Neural cell (in vitro differentiated cells): ENCODE data around the gene NPM3. TPM values are rescaled to one million over a fixed set of nuclear protein-coding genes. Genes with fewer than 3 reads are reported as not detected.
A peak's percentile ranks its signal among the peaks of the same experiment; 100 is the strongest.

Source experiments
- H2AFZ ChIP-seq: fragments of 200-600, 300-800 bp; sonication (generic), shearing (Covaris generic); 2 replicates; pipeline ENCODE4 v1.6.0; 2014; ENCODE audit warnings: low read depth, mild to moderate bottlenecking, antibody characterized with exemption, low read length, moderate library complexity
- H3F3A ChIP-seq: fragments of 200-600 bp; shearing (Covaris generic); 2 replicates; pipeline ENCODE4 v1.6.1; 2016; ENCODE audit warnings: mild to moderate bottlenecking, moderate library complexity, mixed read lengths, antibody characterized with exemption, low read length; ENCODE audit not compliant: insufficient read depth, poor library complexity, severe bottlenecking
- H3K27ac ChIP-seq: fragments of 200-600, 300-800 bp; sonication (generic), shearing (Covaris generic); 2 replicates; pipeline ENCODE4 v1.5.1; 2014; ENCODE audit warnings: mild to moderate bottlenecking, low read length, moderate library complexity
- H3K27me3 ChIP-seq: fragments of 300-800, 200-600 bp; sonication (generic), shearing (Covaris generic); 2 replicates; pipeline ENCODE4 v1.6.0; 2014; ENCODE audit warnings: mild to moderate bottlenecking, low read depth, low read length, moderate library complexity; ENCODE audit not compliant: insufficient read depth
- H3K36me3 ChIP-seq: fragments of 300-800, 200-600 bp; sonication (generic), shearing (Covaris generic); 2 replicates; pipeline ENCODE4 v1.5.1; 2014; ENCODE audit warnings: mild to moderate bottlenecking, antibody characterized with exemption, low read length, moderate library complexity; ENCODE audit not compliant: insufficient read depth
- H3K4me2 ChIP-seq: fragments of 300-800, 200-600 bp; sonication (generic), shearing (Covaris generic); 2 replicates; pipeline ENCODE4 v1.6.0; 2014; ENCODE audit warnings: mild to moderate bottlenecking, low read length
- H3K4me3 ChIP-seq: fragments of 300-800, 200-600 bp; sonication (generic), shearing (Covaris generic); 2 replicates; pipeline ENCODE4 v1.5.1; 2014; ENCODE audit warnings: mild to moderate bottlenecking, low read length, moderate library complexity
- H3K79me2 ChIP-seq: fragments of 200-600 bp; shearing (Covaris generic); replicated peaks from 2 replicates; pipeline ENCODE4 v1.6.0; 2014; ENCODE audit warnings: mild to moderate bottlenecking, low read length, moderate library complexity; ENCODE audit not compliant: insufficient read depth
- H3K9ac ChIP-seq: fragments of 300-800, 200-600 bp; sonication (generic), shearing (Covaris generic); 2 replicates; pipeline ENCODE4 v1.6.1; 2016; ENCODE audit warnings: mild to moderate bottlenecking, low read length, mixed read lengths
- H3K9me2 ChIP-seq: fragments of 200-600 bp; shearing (Covaris generic); 2 replicates; pipeline ENCODE4 v1.6.1; 2016; ENCODE audit warnings: mild to moderate bottlenecking, low read length, mixed read lengths; ENCODE audit not compliant: insufficient read depth
- H3K9me3 ChIP-seq: fragments of 200-600, 300-800 bp; sonication (generic), shearing (Covaris generic); 2 replicates; pipeline ENCODE4 v1.6.1; 2016; ENCODE audit warnings: mild to moderate bottlenecking, mixed run types, low read length, moderate library complexity, mixed read lengths
- H4K20me1 ChIP-seq: fragments of 200-600 bp; shearing (Covaris generic); 2 replicates; pipeline ENCODE4 v1.6.1; 2016; ENCODE audit warnings: mild to moderate bottlenecking, mixed run types; ENCODE audit not compliant: insufficient read depth
- EP300 ChIP-seq: fragments of 450-650 bp; conservative IDR thresholded peaks from 2 replicates; pipeline ENCODE4 v1.6.1; 2014; ENCODE audit warnings: antibody characterized with exemption, mild to moderate bottlenecking, moderate library complexity; ENCODE audit not compliant: poor library complexity, severe bottlenecking
- EZH2 ChIP-seq: fragments of 200-600, 300-800 bp; shearing (Covaris generic), sonication (generic); IDR thresholded peaks from 2 replicates; pipeline ENCODE4 v1.6.1; 2014; ENCODE audit warnings: antibody characterized with exemption, low read length, borderline replicate concordance, mild to moderate bottlenecking; ENCODE audit not compliant: insufficient read depth, poor library complexity, severe bottlenecking
- MXI1 ChIP-seq: fragments of 450-650 bp; conservative IDR thresholded peaks from 2 replicates; pipeline ENCODE4 v1.6.1; 2014; ENCODE audit warnings: antibody characterized with exemption, mild to moderate bottlenecking; ENCODE audit not compliant: poor library complexity, severe bottlenecking
- POLR2AphosphoS5 ChIP-seq: IDR thresholded peaks from 2 replicates; pipeline ENCODE4 v1.6.1; 2012
- RAD21 ChIP-seq: fragments of 450-650 bp; conservative IDR thresholded peaks from 2 replicates; pipeline ENCODE4 v1.6.1; 2014; ENCODE audit warnings: antibody characterized with exemption, mild to moderate bottlenecking, moderate library complexity
- SMC3 ChIP-seq: fragments of 450-650 bp; conservative IDR thresholded peaks from 2 replicates; pipeline ENCODE4 v1.6.1; 2014; ENCODE audit warnings: antibody characterized with exemption, mild to moderate bottlenecking, moderate library complexity; ENCODE audit not compliant: poor library complexity
- TAF1 ChIP-seq: IDR thresholded peaks from 2 replicates; pipeline ENCODE4 v1.6.1; 2012; ENCODE audit warnings: low read depth
- polyA plus RNA-seq: library from polyadenylated mRNA; depleted of rRNA; stranded (reverse); fragments of >200 nt; gene quantifications from 2 replicates; pipeline ENCODE4 v1.2.3, GENCODE V29; 2014
- TF ChIP-seq, protein P1 (sequence below): fragments of 450-650 bp; IDR thresholded peaks from 2 replicates; pipeline ENCODE4 v1.5.1; 2014; ENCODE audit warnings: antibody characterized with exemption, mild to moderate bottlenecking, moderate library complexity; ENCODE audit not compliant: poor library complexity, severe bottlenecking
- TF ChIP-seq, protein P2 (sequence below): IDR thresholded peaks from 2 replicates; pipeline ENCODE4 v1.6.1; 2012; ENCODE audit warnings: borderline replicate concordance

Gene NPM3
- polyA plus RNA-seq, 1 donor from 2014 or later, result 53.0 TPM

DNA sequence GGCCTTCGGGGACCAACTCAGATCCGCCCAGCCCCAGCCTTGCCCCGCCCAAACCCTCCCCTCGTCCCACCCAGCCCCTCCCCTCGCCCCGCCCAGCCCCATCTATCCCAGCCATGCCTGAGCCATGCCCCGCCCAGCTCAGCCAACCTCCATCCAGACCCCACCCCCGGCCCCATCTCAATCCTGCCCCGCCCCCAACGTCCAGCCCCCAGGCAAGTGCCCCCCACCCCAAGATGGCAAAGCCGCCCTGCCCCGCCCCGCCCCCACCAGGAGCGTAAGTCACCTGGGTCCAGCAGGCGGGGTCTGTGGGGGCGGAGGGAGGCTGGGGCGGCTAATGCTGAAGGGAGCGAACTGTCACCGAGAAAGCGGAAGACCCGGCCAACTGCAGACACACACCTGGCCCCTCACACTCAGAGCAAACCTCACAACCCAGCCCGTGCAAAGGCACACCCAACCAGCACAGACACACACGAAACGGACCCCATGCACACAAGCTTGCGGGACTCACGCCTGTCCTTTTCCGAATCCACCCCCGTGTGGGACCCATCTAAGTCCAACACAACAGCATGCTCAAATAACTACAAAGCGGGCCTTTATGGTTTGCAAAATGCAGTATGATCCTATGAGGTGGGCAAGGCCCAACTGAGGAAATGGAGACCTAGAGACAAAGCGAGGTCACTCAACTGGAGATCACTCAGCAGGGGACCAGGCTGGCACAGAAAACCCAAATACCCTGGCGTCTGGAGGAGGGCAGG, 46.5 kb upstream of the NPM3 start:
- peak overlapping the region; percentile 30 for H2AFZ ChIP-seq
- no peak overlapping the region for H3K9ac ChIP-seq
- H3K79me2 ChIP-seq, result no peaks in the 10 kb centered on the region
- no peak overlapping the region for H3K4me2 ChIP-seq
- H3K36me3 ChIP-seq, result no peaks in the 10 kb centered on the region
- H3K9me3 ChIP-seq, result no peaks in the 10 kb centered on the region
- H3K9me2 ChIP-seq, result no peaks in the 10 kb centered on the region
- no peaks in the 10 kb centered on the region for H4K20me1 ChIP-seq
- no peaks in the 10 kb centered on the region for H3K27me3 ChIP-seq
- TF ChIP-seq, protein P1, sequence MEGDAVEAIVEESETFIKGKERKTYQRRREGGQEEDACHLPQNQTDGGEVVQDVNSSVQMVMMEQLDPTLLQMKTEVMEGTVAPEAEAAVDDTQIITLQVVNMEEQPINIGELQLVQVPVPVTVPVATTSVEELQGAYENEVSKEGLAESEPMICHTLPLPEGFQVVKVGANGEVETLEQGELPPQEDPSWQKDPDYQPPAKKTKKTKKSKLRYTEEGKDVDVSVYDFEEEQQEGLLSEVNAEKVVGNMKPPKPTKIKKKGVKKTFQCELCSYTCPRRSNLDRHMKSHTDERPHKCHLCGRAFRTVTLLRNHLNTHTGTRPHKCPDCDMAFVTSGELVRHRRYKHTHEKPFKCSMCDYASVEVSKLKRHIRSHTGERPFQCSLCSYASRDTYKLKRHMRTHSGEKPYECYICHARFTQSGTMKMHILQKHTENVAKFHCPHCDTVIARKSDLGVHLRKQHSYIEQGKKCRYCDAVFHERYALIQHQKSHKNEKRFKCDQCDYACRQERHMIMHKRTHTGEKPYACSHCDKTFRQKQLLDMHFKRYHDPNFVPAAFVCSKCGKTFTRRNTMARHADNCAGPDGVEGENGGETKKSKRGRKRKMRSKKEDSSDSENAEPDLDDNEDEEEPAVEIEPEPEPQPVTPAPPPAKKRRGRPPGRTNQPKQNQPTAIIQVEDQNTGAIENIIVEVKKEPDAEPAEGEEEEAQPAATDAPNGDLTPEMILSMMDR, result no peak
- TF ChIP-seq POLR2AphosphoS5, result no peak
- no peak for TF ChIP-seq RAD21
- peak overlapping the region; percentile 59 for H3K4me3 ChIP-seq
- H3F3A ChIP-seq, result no peaks in the 10 kb centered on the region
- H3K27ac ChIP-seq, result peak overlapping the region; percentile 43

DNA sequence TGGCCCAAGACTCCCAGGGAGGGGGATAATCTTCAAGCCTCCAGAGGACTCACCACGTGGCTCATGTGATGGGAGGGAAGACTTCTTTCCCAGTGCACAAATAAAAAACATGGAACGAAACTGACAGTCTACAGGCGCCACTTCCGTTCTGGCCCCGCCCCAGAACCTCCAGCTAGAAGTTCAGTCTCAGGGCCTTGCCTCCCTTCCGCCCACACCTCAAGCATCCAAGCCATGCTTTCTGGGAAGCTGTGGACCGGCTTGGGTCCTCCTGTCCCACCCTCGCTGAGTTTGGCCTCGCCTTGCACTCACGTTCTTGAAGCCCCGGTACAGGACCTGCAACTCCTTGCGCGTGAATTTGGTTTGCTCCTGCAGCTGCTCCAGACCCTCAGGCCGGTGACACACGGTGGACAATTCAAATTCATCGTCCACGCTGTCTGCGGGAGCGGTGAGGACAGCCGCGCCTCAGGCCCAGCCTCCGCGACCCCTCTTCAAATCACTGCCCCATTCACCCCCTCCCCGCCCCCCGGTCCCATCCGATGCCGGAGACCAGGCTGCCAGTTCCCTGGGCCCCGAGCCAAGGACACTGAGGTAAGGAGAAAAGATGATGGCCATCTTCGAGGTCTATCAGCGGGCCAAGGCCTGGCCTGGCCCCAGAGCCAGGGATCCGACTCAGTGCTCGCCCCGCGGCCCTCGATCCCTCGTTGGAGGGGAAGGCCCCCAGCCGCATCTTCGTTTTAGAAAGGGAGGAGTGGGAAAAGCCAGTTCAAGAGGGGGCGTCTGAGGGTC, 45.7 kb upstream of the NPM3 start:
- Histone ChIP-seq H3K27ac (no peak overlapping the region), H3K4me2 (no peak overlapping the region), H4K20me1 (no peaks in the 10 kb centered on the region), H3K36me3 (no peaks in the 10 kb centered on the region), H3K9me3 (no peaks in the 10 kb centered on the region), H3K27me3 (no peaks in the 10 kb centered on the region), H3K4me3 (no peak overlapping the region), H3K9me2 (no peaks in the 10 kb centered on the region), H3K79me2 (no peaks in the 10 kb centered on the region), H3K9ac (no peak overlapping the region), H3F3A (no peaks in the 10 kb centered on the region), H2AFZ (no peak overlapping the region)
- TF ChIP-seq, protein P1, result no peak
- no peak for TF ChIP-seq TAF1
- no peak for TF ChIP-seq POLR2AphosphoS5
- TF ChIP-seq EZH2, result no peak
- TF ChIP-seq RAD21, result no peak
- TF ChIP-seq, protein P2, sequence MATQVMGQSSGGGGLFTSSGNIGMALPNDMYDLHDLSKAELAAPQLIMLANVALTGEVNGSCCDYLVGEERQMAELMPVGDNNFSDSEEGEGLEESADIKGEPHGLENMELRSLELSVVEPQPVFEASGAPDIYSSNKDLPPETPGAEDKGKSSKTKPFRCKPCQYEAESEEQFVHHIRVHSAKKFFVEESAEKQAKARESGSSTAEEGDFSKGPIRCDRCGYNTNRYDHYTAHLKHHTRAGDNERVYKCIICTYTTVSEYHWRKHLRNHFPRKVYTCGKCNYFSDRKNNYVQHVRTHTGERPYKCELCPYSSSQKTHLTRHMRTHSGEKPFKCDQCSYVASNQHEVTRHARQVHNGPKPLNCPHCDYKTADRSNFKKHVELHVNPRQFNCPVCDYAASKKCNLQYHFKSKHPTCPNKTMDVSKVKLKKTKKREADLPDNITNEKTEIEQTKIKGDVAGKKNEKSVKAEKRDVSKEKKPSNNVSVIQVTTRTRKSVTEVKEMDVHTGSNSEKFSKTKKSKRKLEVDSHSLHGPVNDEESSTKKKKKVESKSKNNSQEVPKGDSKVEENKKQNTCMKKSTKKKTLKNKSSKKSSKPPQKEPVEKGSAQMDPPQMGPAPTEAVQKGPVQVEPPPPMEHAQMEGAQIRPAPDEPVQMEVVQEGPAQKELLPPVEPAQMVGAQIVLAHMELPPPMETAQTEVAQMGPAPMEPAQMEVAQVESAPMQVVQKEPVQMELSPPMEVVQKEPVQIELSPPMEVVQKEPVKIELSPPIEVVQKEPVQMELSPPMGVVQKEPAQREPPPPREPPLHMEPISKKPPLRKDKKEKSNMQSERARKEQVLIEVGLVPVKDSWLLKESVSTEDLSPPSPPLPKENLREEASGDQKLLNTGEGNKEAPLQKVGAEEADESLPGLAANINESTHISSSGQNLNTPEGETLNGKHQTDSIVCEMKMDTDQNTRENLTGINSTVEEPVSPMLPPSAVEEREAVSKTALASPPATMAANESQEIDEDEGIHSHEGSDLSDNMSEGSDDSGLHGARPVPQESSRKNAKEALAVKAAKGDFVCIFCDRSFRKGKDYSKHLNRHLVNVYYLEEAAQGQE, result no peak
- no peak for TF ChIP-seq MXI1
- no peak for TF ChIP-seq SMC3
- no peak for TF ChIP-seq EP300
